ENCODE measurements around the gene CCL19.

Gene CCL19

GRCh38 chr9:34693560-34693959 is 2.5 kb upstream of the CCL19 start:
- no peak for DNase-seq

- no peak for DNase-seq
These were observed 850 bp upstream of the CCL19 start for GRCh38 chr9:34691936-34692315.

- DNase-seq: no peak
These were observed 1.6 kb downstream of the CCL19 start for GRCh38 chr9:34689512-34689911.

GRCh38 chr9:34689116-34689470 is 2.0 kb downstream of the CCL19 start:
- DNase-seq: no peak

GRCh38 chr9:34688329-34689115 is 2.6 kb downstream of the CCL19 start:
- no peak for DNase-seq

GRCh38 chr9:34687276-34688030 is 3.6 kb downstream of the CCL19 start:
- DNase-seq: no peak

- no peak for DNase-seq
These were observed 4.3 kb downstream of the CCL19 start for GRCh38 chr9:34686732-34687131.

GRCh38 chr9:34686231-34686630 is 4.8 kb downstream of the CCL19 start:
- DNase-seq: no peak

- no peak for DNase-seq
These were observed 5.5 kb downstream of the CCL19 start for GRCh38 chr9:34685591-34685990.

- no peak for DNase-seq
These were observed 6.3 kb downstream of the CCL19 start for GRCh38 chr9:34684816-34685215.

- DNase-seq: no peak
These were observed 6.9 kb downstream of the CCL19 start for GRCh38 chr9:34684145-34684544.

- no peak for DNase-seq
These were observed 15.2 kb downstream of the CCL19 start for GRCh38 chr9:34675869-34676268.

GRCh38 chr9:34675048-34675714 is 15.9 kb downstream of the CCL19 start:
- DNase-seq: peak; percentile 56

- no peak for DNase-seq
These were observed 16.6 kb downstream of the CCL19 start for GRCh38 chr9:34674440-34674839.

GRCh38 chr9:34671307-34671706 is 19.8 kb downstream of the CCL19 start:
- DNase-seq: no peak

- DNase-seq: no peak
These were observed 21.1 kb downstream of the CCL19 start for GRCh38 chr9:34669809-34670562.

- DNase-seq: peak; percentile 91
These were observed 25.5 kb downstream of the CCL19 start for GRCh38 chr9:34665381-34666250.

GRCh38 chr9:34665067-34665380 is 26.1 kb downstream of the CCL19 start:
- no peak for DNase-seq

- DNase-seq: peak; percentile 55
These were observed 26.6 kb downstream of the CCL19 start for GRCh38 chr9:34664281-34665066.

GRCh38 chr9:34663303-34663605 is 27.8 kb downstream of the CCL19 start:
- no peak for DNase-seq

GRCh38 chr9:34662526-34663302 is 28.4 kb downstream of the CCL19 start, which contains the start of gene CCL27:
Gene CCL27 (minus strand): TSS chr9:34662657. CDS start chr9:34662633, 24 bp downstream.
- DNase-seq: no peak

Data from COR-L47 (cell line).